SK-N-SH (cell line): ENCODE results near the gene RGS7.

Source experiments
- EP300 ChIP-seq, 2 experiments: IDR thresholded peaks; 2 replicates each; pipeline versions ENCODE4 v1.4.0 to v1.6.1; 2012; ENCODE audit warnings: borderline replicate concordance in 1 of 2, low read depth in 1 of 2, low read length in 1 of 2
- EZH2phosphoT487 ChIP-seq: fragments of 200-600 bp; sonication (generic); IDR thresholded peaks from 2 replicates; pipeline ENCODE4 v1.6.1; 2017; ENCODE audit warnings: low read depth, mixed run types, mild to moderate bottlenecking, antibody characterized with exemption, moderate library complexity, borderline replicate concordance
- MEF2A ChIP-seq: IDR thresholded peaks from 2 replicates; pipeline ENCODE4 v1.4.0; 2012; ENCODE audit warnings: low read depth, borderline replicate concordance
- MXI1 ChIP-seq: IDR thresholded peaks from 2 replicates; pipeline ENCODE4 v1.6.1; 2012; ENCODE audit warnings: mild to moderate bottlenecking, low read depth, low read length, improper control_type of control experiment
- NFIC ChIP-seq: IDR thresholded peaks from 2 replicates; pipeline ENCODE4 v1.4.0; 2012; ENCODE audit warnings: borderline replicate concordance
- NRF1 ChIP-seq: IDR thresholded peaks from 2 replicates; pipeline ENCODE4 v1.6.1; 2012; ENCODE audit warnings: low read depth, mild to moderate bottlenecking, low read length
- POLR2AphosphoS5 ChIP-seq: IDR thresholded peaks from 2 replicates; pipeline ENCODE4 v1.6.1; 2012; ENCODE audit warnings: low read depth, low read length
- REST ChIP-seq: IDR thresholded peaks from 2 replicates; pipeline ENCODE4 v1.6.1; 2012; ENCODE audit warnings: mild to moderate bottlenecking, low read depth, low read length, moderate library complexity
- TAF1 ChIP-seq: IDR thresholded peaks from 2 replicates; pipeline ENCODE4 v1.6.1; 2012; ENCODE audit warnings: low read depth, mild to moderate bottlenecking, low read length, moderate library complexity, borderline replicate concordance
- TCF12 ChIP-seq: IDR thresholded peaks from 2 replicates; pipeline ENCODE4 v1.4.0; 2012
- USF1 ChIP-seq: IDR thresholded peaks from 2 replicates; pipeline ENCODE4 v1.4.0; 2012; ENCODE audit warnings: low read depth, borderline replicate concordance
- TF ChIP-seq, protein P1 (sequence below): fragments of 200-600 bp; sonication (generic); IDR thresholded peaks from 2 replicates; pipeline ENCODE4 v1.6.1; 2017; ENCODE audit warnings: antibody characterized with exemption, mild to moderate bottlenecking, moderate library complexity
- TF ChIP-seq, protein P2 (sequence below): fragments of 150-350 bp; IDR thresholded peaks from 2 replicates; pipeline ENCODE4 v1.6.1; 2017; ENCODE audit warnings: antibody characterized with exemption, low read length, low read depth, borderline replicate concordance
- TF ChIP-seq, protein P3 (sequence below): IDR thresholded peaks from 2 replicates; pipeline ENCODE4 v1.4.0; 2012; ENCODE audit warnings: low read depth

DNA sequence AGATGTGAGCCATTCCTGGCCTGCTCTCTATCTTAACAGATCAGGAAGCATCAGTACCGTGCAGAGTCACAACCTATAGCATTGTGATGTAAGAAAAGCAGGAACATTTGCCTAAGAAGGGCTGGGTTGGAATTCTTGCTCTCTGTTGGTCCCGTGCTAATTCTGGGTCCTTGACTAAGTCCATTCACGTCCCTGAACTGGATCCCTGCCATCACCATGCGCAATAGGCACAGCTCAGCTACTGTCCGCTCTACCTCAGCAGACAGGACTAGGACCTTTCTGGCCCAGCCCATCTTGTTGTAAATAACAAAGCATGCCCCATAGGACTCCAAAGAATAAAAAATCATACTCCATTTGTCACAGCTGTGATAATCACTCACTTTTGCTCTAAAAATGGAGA lies 175.0 kb downstream of the RGS7 start:
- TF ChIP-seq, protein P1, sequence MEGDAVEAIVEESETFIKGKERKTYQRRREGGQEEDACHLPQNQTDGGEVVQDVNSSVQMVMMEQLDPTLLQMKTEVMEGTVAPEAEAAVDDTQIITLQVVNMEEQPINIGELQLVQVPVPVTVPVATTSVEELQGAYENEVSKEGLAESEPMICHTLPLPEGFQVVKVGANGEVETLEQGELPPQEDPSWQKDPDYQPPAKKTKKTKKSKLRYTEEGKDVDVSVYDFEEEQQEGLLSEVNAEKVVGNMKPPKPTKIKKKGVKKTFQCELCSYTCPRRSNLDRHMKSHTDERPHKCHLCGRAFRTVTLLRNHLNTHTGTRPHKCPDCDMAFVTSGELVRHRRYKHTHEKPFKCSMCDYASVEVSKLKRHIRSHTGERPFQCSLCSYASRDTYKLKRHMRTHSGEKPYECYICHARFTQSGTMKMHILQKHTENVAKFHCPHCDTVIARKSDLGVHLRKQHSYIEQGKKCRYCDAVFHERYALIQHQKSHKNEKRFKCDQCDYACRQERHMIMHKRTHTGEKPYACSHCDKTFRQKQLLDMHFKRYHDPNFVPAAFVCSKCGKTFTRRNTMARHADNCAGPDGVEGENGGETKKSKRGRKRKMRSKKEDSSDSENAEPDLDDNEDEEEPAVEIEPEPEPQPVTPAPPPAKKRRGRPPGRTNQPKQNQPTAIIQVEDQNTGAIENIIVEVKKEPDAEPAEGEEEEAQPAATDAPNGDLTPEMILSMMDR: no peak
- TF ChIP-seq, protein P2, sequence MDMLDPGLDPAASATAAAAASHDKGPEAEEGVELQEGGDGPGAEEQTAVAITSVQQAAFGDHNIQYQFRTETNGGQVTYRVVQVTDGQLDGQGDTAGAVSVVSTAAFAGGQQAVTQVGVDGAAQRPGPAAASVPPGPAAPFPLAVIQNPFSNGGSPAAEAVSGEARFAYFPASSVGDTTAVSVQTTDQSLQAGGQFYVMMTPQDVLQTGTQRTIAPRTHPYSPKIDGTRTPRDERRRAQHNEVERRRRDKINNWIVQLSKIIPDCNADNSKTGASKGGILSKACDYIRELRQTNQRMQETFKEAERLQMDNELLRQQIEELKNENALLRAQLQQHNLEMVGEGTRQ: no peak
- TF ChIP-seq USF1 (no peak), POLR2AphosphoS5 (no peak), TAF1 (no peak), REST (no peak), NFIC (no peak), EP300 (IDR thresholded peaks at IDR 0.05; ENCODE audit: borderline replicate concordance in 1 of 2, low read depth in 1 of 2, low read length in 1 of 2) (no peak), EZH2phosphoT487 (no peak), TCF12 (no peak), MXI1 (no peak), MEF2A (no peak), NRF1 (no peak)
- TF ChIP-seq, protein P3, sequence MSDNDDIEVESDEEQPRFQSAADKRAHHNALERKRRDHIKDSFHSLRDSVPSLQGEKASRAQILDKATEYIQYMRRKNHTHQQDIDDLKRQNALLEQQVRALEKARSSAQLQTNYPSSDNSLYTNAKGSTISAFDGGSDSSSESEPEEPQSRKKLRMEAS: no peak
